Right renal cortex interstitium (tissue), 3 donors: ENCODE measurements around the gene AHCTF1. TPM values are rescaled to one million over a fixed set of nuclear protein-coding genes. Genes with fewer than 3 reads are reported as not detected.

ENCODE experiments used
- DNase-seq, 3 donors: peaks; one replicate each; pipeline ENCODE4 v3.0.0-alpha.2; 2013; ENCODE audit warnings: low read depth in 3 of 3, low spot score in 2 of 3
- polyA plus RNA-seq, 3 donors: library from polyadenylated mRNA; unstranded; fragments of 120-200 nt; gene quantifications; one replicate each; pipeline ENCODE4 v1.2.1, GENCODE V29; 2013; ENCODE audit not compliant: insufficient read length in 3 of 3

Gene AHCTF1
- polyA plus RNA-seq, 3 donors, result 58.4 to 60.4 (median 59.9) TPM

- no peak for DNase-seq
Observed at GRCh38 chr1:246800356-246800755, 131.4 kb downstream of the AHCTF1 start.

GRCh38 chr1:246798606-246799496 is 132.9 kb downstream of the AHCTF1 start:
- DNase-seq, result no peak

GRCh38 chr1:246798107-246798506 is 133.6 kb downstream of the AHCTF1 start:
- DNase-seq, result no peak

- DNase-seq, result no peak
Observed at GRCh38 chr1:246797597-246797996, 134.2 kb downstream of the AHCTF1 start.

- no peak for DNase-seq
Observed at GRCh38 chr1:246797157-246797556, 134.6 kb downstream of the AHCTF1 start.

GRCh38 chr1:246795906-246796694 is 135.6 kb downstream of the AHCTF1 start:
- DNase-seq, result no peak

GRCh38 chr1:246794828-246795671 is 136.7 kb downstream of the AHCTF1 start:
- DNase-seq, result no peak

GRCh38 chr1:246794048-246794827 is 137.5 kb downstream of the AHCTF1 start:
- DNase-seq, result no peak

GRCh38 chr1:246793356-246793896 is 138.3 kb downstream of the AHCTF1 start:
- DNase-seq, result no peak

- no peak for DNase-seq
Observed at GRCh38 chr1:246792603-246793002, 139.1 kb downstream of the AHCTF1 start.

GRCh38 chr1:246791303-246791918 is 140.3 kb downstream of the AHCTF1 start:
- DNase-seq, result no peak

- DNase-seq, result no peak
Observed at GRCh38 chr1:246790833-246791232, 140.9 kb downstream of the AHCTF1 start.

GRCh38 chr1:246790364-246790763 is 141.4 kb downstream of the AHCTF1 start:
- DNase-seq, result no peak

- DNase-seq, result no peak
Observed at GRCh38 chr1:246789454-246790339, 142.1 kb downstream of the AHCTF1 start.
